Stimulated activated naive CD8-positive, alpha-beta T cell treated with anti-CD3 and anti-CD28 coated beads, Interleukin-15, amount 100 ng/mL, for 72 hours (primary cell): ENCODE measurements around the gene NUPR1.
"Not testable (repeated sequence)": the region's sequence is repeated elsewhere in the genome, so short reads cannot be mapped to it uniquely, and the experiment has no call there.

ENCODE experiments used
- ATAC-seq: fragments of 150-1000 bp; cut with Tn5 transposase; 2 replicates; pipeline ENCODE4 v1.10.0; 2021; ENCODE audit warnings: mild to moderate bottlenecking, moderate library complexity
- DNase-seq, 2 donors: peaks; one replicate each; pipeline ENCODE4 v3.0.0; 2021 to 2022
- H3K27ac Mint-ChIP-seq, 2 donors: one replicate each; pipeline ENCODE4 v1.8.0; 2022; ENCODE audit warnings: mild to moderate bottlenecking in 2 of 2, mixed read lengths in 2 of 2, moderate library complexity in 2 of 2
- H3K27me3 Mint-ChIP-seq: one replicate; pipeline ENCODE4 v1.8.0; 2022; ENCODE audit warnings: mixed read lengths
- H3K4me1 Mint-ChIP-seq: one replicate; pipeline ENCODE4 v1.8.0; 2022; ENCODE audit warnings: mild to moderate bottlenecking, mixed read lengths
- H3K4me3 Mint-ChIP-seq, 2 donors: one replicate each; pipeline ENCODE4 v1.8.0; 2022; ENCODE audit warnings: mild to moderate bottlenecking in 2 of 2, mixed read lengths in 2 of 2, moderate library complexity in 1 of 2
- H3K9me3 Mint-ChIP-seq, 2 donors: one replicate each; pipeline ENCODE4 v1.8.0; 2022; ENCODE audit warnings: mixed read lengths in 2 of 2

The NUPR1 gene

DNA sequence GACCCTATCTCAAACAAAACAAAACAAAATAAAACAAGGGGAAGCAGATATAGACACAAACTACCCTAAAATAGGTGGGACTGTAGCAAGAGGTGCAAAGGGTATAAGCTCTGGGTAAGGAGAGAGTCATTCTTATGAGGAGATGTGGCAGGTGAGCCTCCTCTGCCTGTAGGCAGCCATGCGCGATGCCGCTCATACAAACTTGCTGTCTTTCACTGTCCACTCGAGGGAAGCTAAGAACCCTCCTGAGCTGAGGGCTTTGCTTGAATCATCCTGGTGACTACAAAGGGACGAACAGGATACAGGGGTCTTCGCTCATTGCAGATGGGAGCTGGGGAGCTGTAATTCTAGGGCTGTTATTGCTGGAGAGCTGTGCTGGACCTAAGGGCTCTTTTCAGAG lies 17.3 kb downstream of the NUPR1 start:
- Mint-ChIP-seq H3K4me1 (peaks cover 10% of the 10 kb centered on the region), H3K4me3 (no peak overlapping the region), H3K27ac (no peak overlapping the region), H3K9me3 (no peaks in the 10 kb centered on the region), H3K27me3 (no peaks in the 10 kb centered on the region)
- DNase-seq (no peak), ATAC-seq (no peak)

DNA sequence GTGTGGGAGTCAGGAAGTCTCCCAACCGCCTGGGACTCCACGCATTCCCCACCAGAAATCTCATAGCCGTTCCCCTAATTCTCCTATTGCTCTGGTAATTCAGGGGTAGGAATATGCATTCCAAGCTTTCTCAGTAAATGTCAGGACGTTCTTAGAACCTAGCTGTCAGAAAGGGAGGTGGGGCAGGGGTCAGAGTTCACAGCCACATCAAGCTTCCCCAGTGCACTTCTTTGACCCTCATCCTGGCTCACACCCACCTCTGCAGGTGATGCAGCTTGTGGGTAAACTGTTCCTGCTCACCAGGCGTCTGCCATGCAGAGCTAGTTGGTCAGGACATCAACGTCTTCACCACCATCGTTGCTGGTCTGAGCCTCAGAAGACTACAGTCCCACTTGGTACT lies 18.1 kb downstream of the NUPR1 start:
- no peak for ATAC-seq
- H3K9me3 Mint-ChIP-seq, result no peaks in the 10 kb centered on the region
- H3K4me3 Mint-ChIP-seq, result no peak overlapping the region
- DNase-seq, result no peak
- peaks cover 10% of the 10 kb centered on the region for H3K4me1 Mint-ChIP-seq
- H3K27ac Mint-ChIP-seq, result no peak overlapping the region
- H3K27me3 Mint-ChIP-seq, result no peaks in the 10 kb centered on the region

DNA sequence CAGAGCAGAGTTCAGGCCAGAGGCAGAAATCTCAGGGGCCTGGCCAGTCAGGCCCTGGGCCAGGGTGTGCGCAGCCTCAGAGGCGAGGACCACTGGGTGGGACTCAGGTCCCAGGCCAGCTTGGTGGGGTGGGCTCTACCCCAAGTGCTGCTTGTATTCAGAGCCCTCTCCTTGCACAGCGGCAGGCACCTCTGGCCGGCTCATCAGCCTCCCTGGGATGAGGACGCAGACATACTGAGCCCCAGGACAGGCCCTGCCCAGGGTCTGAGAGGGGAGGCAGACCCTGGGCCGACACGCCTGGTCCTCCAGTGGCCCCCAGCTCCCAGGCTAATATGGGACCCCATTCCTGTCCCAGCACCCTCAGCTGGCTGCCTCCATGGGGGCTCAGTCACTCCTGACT lies 24.5 kb downstream of the NUPR1 start:
- Mint-ChIP-seq H3K9me3 (no peaks in the 10 kb centered on the region), H3K4me1 (no peaks in the 10 kb centered on the region), H3K27me3 (no peaks in the 10 kb centered on the region), H3K4me3 (no peak overlapping the region), H3K27ac (no peak overlapping the region)
- DNase-seq, result no peak
- no peak for ATAC-seq

DNA sequence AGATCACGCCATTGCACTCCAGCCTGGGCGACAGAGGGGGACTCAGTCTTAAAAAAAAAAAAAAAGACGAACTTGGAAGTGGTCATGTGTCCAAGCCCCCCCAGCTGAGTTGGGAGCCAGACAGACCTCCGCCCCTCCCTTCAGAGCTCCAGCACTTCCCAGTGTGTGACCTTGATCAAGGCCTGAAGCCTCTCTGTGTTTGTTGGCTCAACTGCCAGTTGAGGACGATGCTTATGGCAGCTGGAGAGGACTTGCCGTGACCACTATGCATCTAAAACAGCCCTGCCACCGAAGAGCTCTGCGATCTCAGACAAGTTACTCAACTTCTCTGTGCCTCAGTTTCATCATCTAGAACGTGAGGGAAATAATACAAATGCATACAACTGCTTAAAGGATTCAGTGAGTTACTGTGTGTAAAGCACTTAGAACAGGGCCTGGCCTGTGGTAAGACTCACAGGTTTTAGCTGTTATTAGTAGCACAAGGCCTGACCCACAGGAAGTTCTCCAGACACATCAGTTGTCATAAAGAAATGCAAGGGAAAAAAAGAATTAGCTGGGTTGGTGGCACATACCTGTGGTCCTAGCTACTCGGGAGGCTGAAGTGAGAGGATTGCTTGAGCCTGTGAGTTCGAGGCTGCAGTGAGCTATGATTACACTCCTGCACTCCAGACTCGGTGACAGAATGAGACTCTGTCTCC lies 25.1 kb downstream of the NUPR1 start:
- Mint-ChIP-seq H3K4me3 (no peak overlapping the region), H3K27ac (no peak overlapping the region), H3K9me3 (no peaks in the 10 kb centered on the region), H3K4me1 (no peaks in the 10 kb centered on the region), H3K27me3 (no peaks in the 10 kb centered on the region)
- DNase-seq (no peak), ATAC-seq (no peak)

- no peak for ATAC-seq
Measured at GRCh38 chr16:28511801-28512789, 26.7 kb downstream of the NUPR1 start.

DNA sequence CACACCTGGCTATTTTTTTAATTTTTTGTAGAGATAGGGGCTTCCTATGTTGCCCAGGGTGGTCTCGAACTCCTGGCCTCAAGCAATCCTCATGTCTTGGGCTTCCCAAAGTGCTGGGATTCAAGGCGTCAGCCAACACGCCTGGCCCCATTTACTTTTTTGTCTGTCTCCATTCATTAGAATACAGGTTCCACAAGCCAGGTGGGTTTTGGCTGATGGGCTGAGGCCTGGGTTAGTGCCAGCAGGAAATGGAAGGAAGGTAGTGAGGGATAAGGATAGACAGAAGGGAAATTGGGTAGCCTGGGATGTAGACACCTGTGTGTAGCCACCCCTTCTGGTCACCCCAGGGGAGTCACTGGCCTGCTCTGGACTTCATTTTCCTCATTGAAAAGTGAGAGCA lies 27.7 kb downstream of the NUPR1 start:
- Mint-ChIP-seq H3K9me3 (no peaks in the 10 kb centered on the region), H3K4me1 (peaks cover 26% of the 10 kb centered on the region), H3K27me3 (no peaks in the 10 kb centered on the region), H3K27ac (no peak overlapping the region), H3K4me3 (no peak overlapping the region)
- DNase-seq (no peak), ATAC-seq (no peak)

More at GRCh38 chr16:28511801-28512789, 26.7 kb downstream of the NUPR1 start:
- DNase-seq, result no peak
- no peak overlapping the region for H3K4me3 Mint-ChIP-seq
- H3K27me3 Mint-ChIP-seq, result no peaks in the 10 kb centered on the region
- H3K4me1 Mint-ChIP-seq, result peaks cover 15% of the 10 kb centered on the region
- H3K27ac Mint-ChIP-seq, result peak overlapping the region in 1 of 2 donors; percentile 9
- H3K9me3 Mint-ChIP-seq, result no peaks in the 10 kb centered on the region

- H3K27ac Mint-ChIP-seq, result no peak overlapping the region
- no peaks in the 10 kb centered on the region for H3K27me3 Mint-ChIP-seq
Measured at GRCh38 chr16:28505489-28506137, 33.2 kb downstream of the NUPR1 start.

DNA sequence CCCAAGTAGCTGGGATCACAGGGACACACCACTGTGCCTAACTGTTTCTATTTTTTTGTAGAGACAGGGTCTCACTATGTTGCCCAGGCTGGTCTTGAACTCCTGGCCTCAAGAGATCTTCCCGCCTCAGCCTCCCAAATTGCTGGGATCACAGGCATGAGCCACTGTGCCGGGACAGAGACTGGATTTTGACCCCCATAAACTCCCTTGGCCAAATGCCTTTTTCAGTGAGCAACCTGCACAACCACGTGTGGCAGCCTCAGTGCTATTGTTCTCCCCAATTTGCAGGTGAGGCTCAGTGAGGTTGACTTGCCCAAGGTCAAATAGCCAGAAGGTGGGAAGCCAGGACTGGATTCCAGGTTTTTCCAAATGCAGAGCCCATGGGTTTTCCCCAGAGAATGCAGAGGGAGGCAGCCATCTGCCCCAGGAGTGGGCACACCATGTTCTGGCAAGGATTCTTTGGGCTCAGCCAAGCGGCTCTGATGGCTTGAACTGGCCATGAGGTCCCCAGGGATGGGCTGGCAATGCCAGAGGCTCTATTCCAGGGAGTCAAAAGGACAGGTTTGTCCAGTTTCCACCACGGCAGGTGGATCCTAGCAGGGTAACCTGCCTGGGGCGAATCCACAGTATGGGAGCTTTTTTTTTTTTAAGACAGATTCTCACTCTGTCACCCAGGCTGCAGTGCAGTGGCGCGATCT lies 33.9 kb downstream of the NUPR1 start:
- Mint-ChIP-seq H3K27me3 (no peaks in the 10 kb centered on the region), H3K4me3 (no peak overlapping the region), H3K9me3 (no peaks in the 10 kb centered on the region), H3K4me1 (peaks cover 26% of the 10 kb centered on the region), H3K27ac (peak overlapping the region in 1 of 2 donors; percentile 69)
- no peak for DNase-seq
- no peak for ATAC-seq

More at GRCh38 chr16:28505489-28506137, 33.2 kb downstream of the NUPR1 start:
- ATAC-seq (no peak), DNase-seq (no peak)
- Mint-ChIP-seq H3K9me3 (no peaks in the 10 kb centered on the region), H3K4me3 (no peak overlapping the region), H3K4me1 (peaks cover 26% of the 10 kb centered on the region)

- Mint-ChIP-seq H3K27ac (no peak overlapping the region), H3K4me3 (no peak overlapping the region), H3K9me3 (no peaks in the 10 kb centered on the region), H3K27me3 (no peaks in the 10 kb centered on the region), H3K4me1 (peaks cover 26% of the 10 kb centered on the region)
- DNase-seq (no peak), ATAC-seq (no peak)
Measured at GRCh38 chr16:28503470-28504259, 35.1 kb downstream of the NUPR1 start.

DNA sequence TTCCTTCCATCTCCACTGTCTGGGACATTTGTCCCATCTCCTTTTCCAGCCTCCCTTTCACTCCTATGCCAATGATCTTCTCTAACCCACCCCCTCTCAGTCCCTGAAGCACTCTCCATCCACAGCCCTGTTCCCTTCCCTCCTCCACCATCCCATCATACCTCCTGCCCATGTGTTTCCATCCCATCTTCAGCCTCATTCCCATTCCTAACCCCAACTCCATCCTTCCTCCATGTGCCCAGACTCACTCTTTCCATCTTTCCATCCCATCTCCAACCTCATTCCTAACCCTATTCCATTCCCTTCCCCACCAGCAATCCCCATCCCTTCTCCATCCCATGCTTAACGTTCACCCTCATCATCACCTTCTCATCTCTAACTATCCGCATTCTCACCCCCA lies 36.5 kb downstream of the NUPR1 start:
- DNase-seq (no peak), ATAC-seq (no peak)
- no peaks in the 10 kb centered on the region for H3K27me3 Mint-ChIP-seq
- peaks cover 16% of the 10 kb centered on the region for H3K4me1 Mint-ChIP-seq
- no peak overlapping the region for H3K4me3 Mint-ChIP-seq
- no peaks in the 10 kb centered on the region for H3K9me3 Mint-ChIP-seq
- no peak overlapping the region for H3K27ac Mint-ChIP-seq

- Mint-ChIP-seq H3K4me3 (no peak overlapping the region), H3K27ac (no peak overlapping the region), H3K4me1 (peaks cover 16% of the 10 kb centered on the region), H3K27me3 (no peaks in the 10 kb centered on the region), H3K9me3 (no peaks in the 10 kb centered on the region)
- ATAC-seq, result no peak
- no peak for DNase-seq
Measured at GRCh38 chr16:28501258-28502232, 37.2 kb downstream of the NUPR1 start.

DNA sequence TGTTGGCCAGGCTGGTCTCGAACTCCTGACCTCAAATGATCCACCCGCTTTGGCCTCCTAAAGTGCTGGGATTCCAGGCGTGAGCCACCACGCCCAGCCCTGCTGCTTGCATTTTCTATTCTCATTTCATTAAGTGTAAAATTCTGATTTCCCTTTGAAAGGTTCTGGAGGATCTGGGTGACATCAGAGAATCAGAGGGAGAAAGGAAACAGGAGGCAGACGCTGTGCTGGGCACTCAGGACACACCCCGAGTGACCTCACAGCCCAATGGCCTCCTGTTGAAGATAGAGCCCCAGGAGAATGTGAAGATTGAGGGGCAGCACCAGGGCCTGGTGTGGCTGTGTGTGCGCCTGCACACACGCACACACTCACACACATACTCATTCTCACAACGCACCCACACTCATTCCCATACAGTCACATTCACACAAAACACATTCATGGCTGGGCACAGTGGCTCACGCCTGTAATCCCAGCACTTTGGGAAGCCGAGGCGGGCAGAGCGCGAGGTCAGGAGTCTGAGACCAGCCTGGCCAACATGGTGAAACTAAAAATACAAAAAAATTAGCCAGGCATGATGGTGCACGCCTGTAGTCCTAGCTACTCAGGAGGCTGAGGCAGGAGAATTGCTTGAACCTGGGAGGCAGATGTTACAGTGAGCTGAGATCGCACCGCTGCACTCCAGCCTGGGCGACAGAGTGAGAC lies 38.1 kb downstream of the NUPR1 start:
- Mint-ChIP-seq H3K27ac (peak overlapping the region in 1 of 2 donors; percentile 38), H3K4me1 (peaks cover 20% of the 10 kb centered on the region)
- H3K4me3 Mint-ChIP-seq, ATAC-seq, DNase-seq, H3K9me3 Mint-ChIP-seq, H3K27me3 Mint-ChIP-seq: not testable (repeated sequence)

GRCh38 chr16:28499854-28500253 lies 38.9 kb downstream of the NUPR1 start:
- Mint-ChIP-seq H3K4me1 (peaks cover 28% of the 10 kb centered on the region), H3K9me3 (no peaks in the 10 kb centered on the region), H3K27me3 (no peaks in the 10 kb centered on the region), H3K27ac (peak overlapping the region in 1 of 2 donors; percentile 63), H3K4me3 (no peak overlapping the region)
- DNase-seq, result no peak
- no peak for ATAC-seq
